ENCODE measurements around the gene UNC119B.

Gene UNC119B

DNA sequence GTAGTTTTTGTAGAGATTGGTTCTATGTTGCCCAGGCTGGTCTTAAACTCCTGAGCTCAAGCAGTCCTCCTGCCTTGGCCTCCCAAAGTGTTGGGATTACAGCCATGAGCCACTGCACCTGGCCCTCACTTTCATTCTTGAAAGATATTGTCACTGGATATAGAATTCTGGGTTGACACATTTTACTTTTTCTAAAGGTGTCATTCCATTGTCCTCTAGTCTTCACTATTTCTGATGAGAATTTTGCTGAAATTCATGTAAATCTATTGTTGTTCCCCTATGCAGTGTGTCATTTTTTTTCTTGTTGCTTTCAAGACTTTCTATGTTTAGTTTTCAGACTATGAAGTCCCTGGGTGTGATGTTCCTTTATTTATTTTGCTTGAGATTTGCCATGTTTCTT, 44.5 kb downstream of the UNC119B start:
- TF ChIP-seq, protein P1, sequence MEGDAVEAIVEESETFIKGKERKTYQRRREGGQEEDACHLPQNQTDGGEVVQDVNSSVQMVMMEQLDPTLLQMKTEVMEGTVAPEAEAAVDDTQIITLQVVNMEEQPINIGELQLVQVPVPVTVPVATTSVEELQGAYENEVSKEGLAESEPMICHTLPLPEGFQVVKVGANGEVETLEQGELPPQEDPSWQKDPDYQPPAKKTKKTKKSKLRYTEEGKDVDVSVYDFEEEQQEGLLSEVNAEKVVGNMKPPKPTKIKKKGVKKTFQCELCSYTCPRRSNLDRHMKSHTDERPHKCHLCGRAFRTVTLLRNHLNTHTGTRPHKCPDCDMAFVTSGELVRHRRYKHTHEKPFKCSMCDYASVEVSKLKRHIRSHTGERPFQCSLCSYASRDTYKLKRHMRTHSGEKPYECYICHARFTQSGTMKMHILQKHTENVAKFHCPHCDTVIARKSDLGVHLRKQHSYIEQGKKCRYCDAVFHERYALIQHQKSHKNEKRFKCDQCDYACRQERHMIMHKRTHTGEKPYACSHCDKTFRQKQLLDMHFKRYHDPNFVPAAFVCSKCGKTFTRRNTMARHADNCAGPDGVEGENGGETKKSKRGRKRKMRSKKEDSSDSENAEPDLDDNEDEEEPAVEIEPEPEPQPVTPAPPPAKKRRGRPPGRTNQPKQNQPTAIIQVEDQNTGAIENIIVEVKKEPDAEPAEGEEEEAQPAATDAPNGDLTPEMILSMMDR (IDR thresholded peaks at IDR 0.05; ENCODE audit: insufficient read depth, missing control alignments) = no peak
- DNase-seq (ENCODE audit: insufficient read length, low spot score) (no peak), FAIRE-seq (no peak)

DNA sequence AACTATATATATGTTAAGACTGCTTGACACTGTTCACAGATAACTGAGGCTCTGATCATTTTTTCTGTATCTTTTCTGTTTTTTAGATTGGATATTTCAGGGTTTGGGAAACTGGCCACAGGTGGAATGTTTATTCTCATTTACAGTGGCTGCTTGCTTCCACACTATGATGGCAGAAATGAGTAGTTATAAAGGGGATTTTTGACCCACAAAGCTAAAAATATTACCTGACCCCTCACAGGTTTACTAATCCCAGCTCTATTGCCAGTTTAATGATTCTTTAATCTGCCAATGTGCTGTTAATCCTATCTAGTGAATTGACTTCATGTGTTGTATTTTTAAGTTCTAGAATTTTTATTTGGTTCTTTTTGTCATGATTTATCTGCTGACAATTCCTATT, 45.0 kb downstream of the UNC119B start:
- no peak for FAIRE-seq
- TF ChIP-seq, protein P1 (IDR thresholded peaks at IDR 0.05; ENCODE audit: insufficient read depth, missing control alignments) = no peak

DNA sequence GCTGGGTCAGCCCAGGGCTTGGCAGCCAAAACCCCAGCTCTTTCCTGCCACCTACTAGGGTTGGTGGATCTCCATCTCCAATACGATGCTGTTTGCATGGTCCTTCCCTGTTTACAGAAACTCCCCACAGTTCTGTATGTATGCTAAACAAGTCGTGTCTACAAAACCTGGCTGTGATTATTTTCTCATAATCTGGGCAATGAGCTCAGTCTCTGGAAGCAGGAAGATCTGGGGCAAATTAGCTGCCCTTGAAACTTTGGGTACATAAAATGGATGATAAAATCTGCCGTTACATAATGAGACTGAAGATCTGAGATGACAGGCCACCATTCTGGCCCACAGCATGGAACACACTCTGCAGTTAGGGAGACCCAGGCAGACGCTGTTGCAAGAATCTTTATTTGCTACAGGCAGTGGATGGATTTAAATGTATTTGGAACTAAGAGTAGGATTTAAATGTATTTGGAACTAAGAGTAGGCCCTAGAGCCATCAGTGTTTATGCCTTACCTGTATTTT, 47.0 kb downstream of the UNC119B start:
- FAIRE-seq (no peak), DNase-seq (ENCODE audit: insufficient read length, low spot score) (no peak)
- TF ChIP-seq, protein P1 (IDR thresholded peaks at IDR 0.05; ENCODE audit: insufficient read depth, missing control alignments) = no peak

More for the DNA sequence above, 45.0 kb downstream of the UNC119B start:
- DNase-seq (ENCODE audit: insufficient read length, low spot score) = no peak

DNA sequence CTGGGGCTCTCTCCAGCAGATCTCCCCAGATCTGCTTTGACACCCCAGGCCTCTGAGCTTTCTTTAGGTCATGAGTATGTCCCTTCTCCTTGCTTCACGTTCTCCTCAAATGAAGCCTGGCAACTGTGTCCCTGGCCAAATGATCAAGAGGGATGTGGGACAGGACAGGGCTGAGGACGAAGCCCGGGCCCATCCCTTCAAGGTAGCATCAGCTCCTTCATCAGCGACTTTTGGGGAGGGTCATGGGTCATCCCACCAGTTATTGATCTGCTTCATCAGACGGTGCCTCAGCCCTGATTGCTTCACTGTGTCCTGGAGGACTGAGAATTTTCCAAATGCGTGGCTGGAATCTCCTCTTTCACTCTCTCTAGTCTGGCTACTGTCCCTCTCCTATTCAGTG, 47.7 kb downstream of the UNC119B start:
- no peak for FAIRE-seq
- TF ChIP-seq, protein P1 (IDR thresholded peaks at IDR 0.05; ENCODE audit: insufficient read depth, missing control alignments) = no peak
- DNase-seq (ENCODE audit: insufficient read length, low spot score) = no peak

DNA sequence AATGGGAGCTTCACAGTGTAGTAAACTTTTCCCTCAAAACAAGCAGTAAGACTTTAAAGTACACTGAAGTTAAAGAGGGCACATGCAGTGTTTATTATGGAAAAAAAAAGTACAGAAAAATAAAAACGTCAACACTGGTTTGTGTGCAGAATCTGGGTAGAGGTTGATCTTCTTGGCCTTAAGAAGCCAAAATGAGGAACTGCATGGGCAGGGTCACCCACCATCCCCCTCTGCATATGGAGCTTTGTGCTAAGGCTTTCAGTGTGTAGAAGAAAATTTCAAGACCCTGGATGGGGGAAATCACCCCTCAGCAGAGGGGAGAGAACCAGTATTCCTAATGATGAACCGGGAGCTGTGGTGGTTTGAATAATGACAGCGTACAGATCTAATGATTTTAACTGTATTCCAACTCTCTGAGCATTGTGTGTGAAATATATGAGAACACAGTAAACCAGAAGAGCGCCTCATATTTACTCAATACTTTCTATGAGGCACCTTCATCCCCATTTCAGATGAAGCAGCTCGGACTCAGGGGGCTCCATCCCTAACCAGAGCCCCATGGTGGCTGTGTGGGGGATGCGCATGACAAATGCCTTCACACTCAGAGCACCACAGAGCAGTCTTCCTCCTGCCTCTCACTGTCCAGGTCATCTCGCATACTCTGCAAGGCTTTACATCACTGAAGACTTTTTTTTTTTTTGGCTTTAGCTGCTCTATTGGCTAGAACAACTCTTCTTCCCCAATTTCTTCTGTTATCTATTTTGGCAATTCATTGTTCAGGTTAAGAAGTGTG, 48.7 kb downstream of the UNC119B start:
- DNase-seq (ENCODE audit: insufficient read length, low spot score) = no peak
- TF ChIP-seq, protein P1 (IDR thresholded peaks at IDR 0.05; ENCODE audit: insufficient read depth, missing control alignments) = no peak
- no peak for FAIRE-seq

DNA sequence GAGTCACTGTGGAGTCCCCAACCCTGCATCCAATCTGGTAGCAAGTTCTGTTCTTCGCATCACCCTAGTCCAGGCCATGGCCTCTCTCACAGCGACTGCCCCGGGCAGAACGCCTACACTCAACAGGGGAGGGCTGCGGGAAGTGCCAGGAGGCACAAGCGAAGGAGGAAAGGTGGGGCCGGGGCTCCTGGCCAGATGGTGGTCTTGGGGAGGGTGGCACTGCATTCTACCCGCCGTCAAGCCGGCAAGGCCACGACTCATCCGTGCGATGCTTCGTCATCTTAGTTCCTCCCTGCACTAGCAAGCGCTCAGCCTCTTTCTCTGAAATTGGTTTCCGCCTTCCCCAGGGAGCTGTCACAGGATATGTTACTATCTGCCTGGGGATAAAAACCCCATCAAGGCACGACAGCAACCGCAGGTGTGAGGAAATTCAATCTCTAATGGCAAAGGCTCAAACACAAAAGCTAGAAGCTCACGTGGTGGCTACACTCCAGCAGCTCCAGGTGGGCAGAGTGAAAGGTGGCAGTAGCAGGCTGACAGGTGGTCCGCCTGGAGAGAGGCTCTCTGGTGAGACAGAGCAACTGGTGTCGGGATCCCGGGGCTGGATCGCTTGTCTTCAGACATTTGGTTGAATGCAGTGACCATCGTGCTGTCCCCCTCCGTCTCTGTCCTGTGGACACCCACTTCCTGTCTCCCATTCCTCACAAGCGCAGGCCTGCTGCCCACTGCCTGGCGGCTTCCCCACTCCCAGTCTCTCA, 49.5 kb downstream of the UNC119B start:
- TF ChIP-seq, protein P1 (IDR thresholded peaks at IDR 0.05; ENCODE audit: insufficient read depth, missing control alignments) = no peak
- DNase-seq (ENCODE audit: insufficient read length, low spot score) = no peak
- FAIRE-seq = no peak

Measured in D721Med (cell line).